Transverse colon (tissue), 3 donors: ENCODE results near the gene SLC39A11.
"Not testable (repeated sequence)": the region's sequence is repeated elsewhere in the genome, so short reads cannot be mapped to it uniquely, and the experiment has no call there.

Experiments
- POLR2A ChIP-seq: fragments of 450-650 bp; IDR thresholded peaks from one replicate; pipeline ENCODE4 v1.6.1; 2016; ENCODE audit warnings: antibody characterized with exemption, mild to moderate bottlenecking, moderate library complexity
- TF ChIP-seq, protein P1 (sequence below), 5 experiments: fragments of 200-600 bp in 3 of 5; fragments of 450-650 bp in 2 of 5; sonication (generic) in 3 of 5; IDR thresholded peaks; 1 replicate in 2 of 5; 2 replicates in 3 of 5; pipeline ENCODE4 v1.5.1; 2016 to 2017; ENCODE audit warnings: antibody characterized with exemption in 5 of 5, inconsistent platforms in 3 of 5, mild to moderate bottlenecking in 2 of 5, moderate library complexity in 1 of 5

DNA sequence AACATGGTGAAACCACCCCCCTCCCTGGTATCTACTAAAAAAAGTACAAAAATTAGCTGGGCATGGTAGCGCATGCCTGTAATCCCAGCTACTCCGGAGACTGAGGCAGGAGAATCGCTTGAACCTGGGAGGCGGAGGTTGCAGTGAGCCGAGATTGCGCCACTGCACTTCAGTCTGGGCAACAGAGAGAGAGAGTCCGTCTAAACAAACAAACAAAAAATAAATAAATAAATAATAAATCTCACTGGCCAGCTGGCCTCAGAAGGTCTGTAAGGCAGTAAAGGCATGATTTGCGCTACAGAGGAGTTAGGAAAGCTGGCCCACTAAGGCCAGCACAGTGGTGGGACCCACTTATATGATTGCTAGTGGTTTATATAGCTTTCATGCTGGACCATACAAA lies 155.2 kb downstream of the SLC39A11 start:
- TF ChIP-seq, protein P1, sequence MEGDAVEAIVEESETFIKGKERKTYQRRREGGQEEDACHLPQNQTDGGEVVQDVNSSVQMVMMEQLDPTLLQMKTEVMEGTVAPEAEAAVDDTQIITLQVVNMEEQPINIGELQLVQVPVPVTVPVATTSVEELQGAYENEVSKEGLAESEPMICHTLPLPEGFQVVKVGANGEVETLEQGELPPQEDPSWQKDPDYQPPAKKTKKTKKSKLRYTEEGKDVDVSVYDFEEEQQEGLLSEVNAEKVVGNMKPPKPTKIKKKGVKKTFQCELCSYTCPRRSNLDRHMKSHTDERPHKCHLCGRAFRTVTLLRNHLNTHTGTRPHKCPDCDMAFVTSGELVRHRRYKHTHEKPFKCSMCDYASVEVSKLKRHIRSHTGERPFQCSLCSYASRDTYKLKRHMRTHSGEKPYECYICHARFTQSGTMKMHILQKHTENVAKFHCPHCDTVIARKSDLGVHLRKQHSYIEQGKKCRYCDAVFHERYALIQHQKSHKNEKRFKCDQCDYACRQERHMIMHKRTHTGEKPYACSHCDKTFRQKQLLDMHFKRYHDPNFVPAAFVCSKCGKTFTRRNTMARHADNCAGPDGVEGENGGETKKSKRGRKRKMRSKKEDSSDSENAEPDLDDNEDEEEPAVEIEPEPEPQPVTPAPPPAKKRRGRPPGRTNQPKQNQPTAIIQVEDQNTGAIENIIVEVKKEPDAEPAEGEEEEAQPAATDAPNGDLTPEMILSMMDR (IDR thresholded peaks at IDR 0.05) = not testable (repeated sequence)
- not testable (repeated sequence) for TF ChIP-seq POLR2A
